ENCODE data around the gene PTCD3.
A peak's percentile ranks its signal among the peaks of the same experiment; 100 is the strongest.

GRCh38 chr2:86087936-86088850 is 17.8 kb upstream of the PTCD3 start:
- peak; percentile 15 to 48 (median 19) for TF ChIP-seq CTCF (optimal IDR thresholded peaks at IDR 0.05 in 1 of 3, IDR thresholded peaks at IDR 0.05 in 1 of 3, conservative IDR thresholded peaks at IDR 0.05 in 1 of 3; ENCODE audit: extremely low read depth in 1 of 3, insufficient read depth in 2 of 3, low read length in 3 of 3)
- TF ChIP-seq EZH2 (IDR thresholded peaks at IDR 0.05; ENCODE audit: low read length): no peak

Data from keratinocyte (primary cell).